A549 (cell line): Measurements from ENCODE around the gene SZT2.

Source experiments
- CEBPB ChIP-seq, 2 experiments: fragments of >200 bp in 1 of 2; sonication (Bioruptor Twin) in 1 of 2; formaldehyde crosslinking in 1 of 2; IDR thresholded peaks; 2 replicates each; pipeline ENCODE4 v1.6.1; 2012 to 2016
- CTCF ChIP-seq: fragments of >200 bp; sonication (Bioruptor Twin); formaldehyde crosslinking; IDR thresholded peaks from 3 replicates; pipeline ENCODE4 v1.5.1; 2016
- E2F6 ChIP-seq: IDR thresholded peaks from 2 replicates; pipeline ENCODE4 v1.6.1; 2012; ENCODE audit warnings: low read depth, borderline replicate concordance
- POLR2A ChIP-seq: IDR thresholded peaks from 2 replicates; pipeline ENCODE4 v1.6.1; 2012; ENCODE audit warnings: mild to moderate bottlenecking, low read length
- REST ChIP-seq: fragments of 200-600 bp; sonication (generic); IDR thresholded peaks from 2 replicates; pipeline ENCODE4 v1.6.1; 2016; ENCODE audit warnings: antibody characterized with exemption, mild to moderate bottlenecking, moderate library complexity

- no peak for TF ChIP-seq CTCF
- no peak for TF ChIP-seq E2F6
- TF ChIP-seq POLR2A: no peak
- TF ChIP-seq REST: no peak
- TF ChIP-seq CEBPB (IDR thresholded peaks at IDR 0.05): no peak
Measured at GRCh38 chr1:43363283-43363934, 26.3 kb upstream of the SZT2 start.
